Stimulated activated CD4-positive, alpha-beta T cell treated with anti-CD3 and anti-CD28 coated beads, Interleukin-4, amount 100 ng/mL, for 4 hours (primary cell): ENCODE data around the gene VSIG4.
"Not testable (repeated sequence)": the region's sequence is repeated elsewhere in the genome, so short reads cannot be mapped to it uniquely, and the experiment has no call there.

Source experiments
- DNase-seq, 2 experiments: peaks; one replicate each; pipeline ENCODE4 v3.0.0-alpha.2; 2020

VSIG4 gene, protein sequence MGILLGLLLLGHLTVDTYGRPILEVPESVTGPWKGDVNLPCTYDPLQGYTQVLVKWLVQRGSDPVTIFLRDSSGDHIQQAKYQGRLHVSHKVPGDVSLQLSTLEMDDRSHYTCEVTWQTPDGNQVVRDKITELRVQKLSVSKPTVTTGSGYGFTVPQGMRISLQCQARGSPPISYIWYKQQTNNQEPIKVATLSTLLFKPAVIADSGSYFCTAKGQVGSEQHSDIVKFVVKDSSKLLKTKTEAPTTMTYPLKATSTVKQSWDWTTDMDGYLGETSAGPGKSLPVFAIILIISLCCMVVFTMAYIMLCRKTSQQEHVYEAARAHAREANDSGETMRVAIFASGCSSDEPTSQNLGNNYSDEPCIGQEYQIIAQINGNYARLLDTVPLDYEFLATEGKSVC

GRCh38 chrX:66039944-66040343 lies at the start of gene VSIG4:
Gene VSIG4 (minus strand): TSS chrX:66040080. CDS start chrX:66039998, 82 bp downstream.
- DNase-seq: no peak

DNA sequence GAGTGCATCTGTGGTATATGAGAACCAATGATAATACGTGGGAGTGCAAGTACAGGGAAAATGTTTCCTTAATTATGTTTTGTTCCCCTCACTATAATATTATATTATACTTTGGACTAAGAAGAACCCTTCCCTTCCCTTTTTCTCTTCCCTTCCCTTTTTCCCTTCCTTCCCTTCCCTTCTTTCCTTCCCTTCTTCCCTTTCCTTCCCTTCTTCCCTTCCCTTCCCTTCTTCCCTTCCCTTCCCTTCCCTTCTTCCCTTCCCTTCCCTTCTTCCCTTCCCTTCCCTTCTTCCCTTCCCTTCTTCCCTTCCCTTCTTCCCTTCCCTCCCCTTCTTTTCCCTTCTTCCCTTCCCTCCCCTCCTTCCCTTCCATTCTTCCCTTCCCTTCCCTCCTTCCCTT lies 36.9 kb upstream of the VSIG4 start:
- DNase-seq: no peak

DNA sequence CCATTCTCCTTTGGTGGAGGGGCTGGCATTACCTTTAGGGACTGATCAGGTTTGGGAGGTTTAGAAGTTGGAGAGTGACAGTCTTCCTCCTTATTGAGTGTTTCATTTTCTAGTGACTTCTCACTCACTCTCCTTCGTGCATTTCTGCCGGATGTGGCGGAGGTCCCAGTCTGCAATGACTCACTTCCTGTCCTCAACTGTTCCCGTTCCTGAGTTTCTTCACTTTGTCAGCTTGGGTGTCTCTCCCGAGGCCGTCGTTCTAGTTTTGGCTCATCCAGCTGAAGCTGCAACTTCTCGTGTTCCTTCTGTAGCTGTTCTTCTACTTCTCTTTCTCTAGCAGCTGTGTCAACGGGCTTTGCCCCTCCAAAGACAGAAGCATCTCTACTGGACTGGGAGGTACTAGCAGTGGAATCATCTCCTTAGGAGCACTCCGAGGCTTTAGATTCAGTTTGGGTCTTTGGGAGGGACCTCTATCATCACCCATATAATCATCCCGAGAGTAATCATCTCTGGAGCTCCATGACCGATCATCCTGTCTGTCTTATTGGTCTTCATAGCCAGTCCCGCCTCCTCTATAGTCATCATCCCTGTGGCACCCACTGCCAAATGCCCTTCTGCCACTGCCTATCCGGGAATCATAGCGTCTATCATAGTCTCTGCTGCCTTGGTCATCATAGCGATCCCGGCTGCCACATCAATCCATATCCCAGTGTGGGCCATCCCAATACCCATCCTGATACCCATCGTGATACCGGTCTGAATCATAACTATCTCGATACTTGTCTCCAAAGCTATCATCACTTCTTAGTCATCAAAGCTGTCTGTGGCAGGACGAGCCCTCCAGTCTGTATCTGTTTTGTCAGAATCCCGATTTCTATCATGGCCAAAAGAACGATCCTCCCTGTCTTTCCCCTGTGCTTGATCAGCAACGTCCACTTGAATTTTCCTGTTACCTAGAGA lies 35.3 kb upstream of the VSIG4 start:
- peak; percentile 10 to 36 for DNase-seq

DNA sequence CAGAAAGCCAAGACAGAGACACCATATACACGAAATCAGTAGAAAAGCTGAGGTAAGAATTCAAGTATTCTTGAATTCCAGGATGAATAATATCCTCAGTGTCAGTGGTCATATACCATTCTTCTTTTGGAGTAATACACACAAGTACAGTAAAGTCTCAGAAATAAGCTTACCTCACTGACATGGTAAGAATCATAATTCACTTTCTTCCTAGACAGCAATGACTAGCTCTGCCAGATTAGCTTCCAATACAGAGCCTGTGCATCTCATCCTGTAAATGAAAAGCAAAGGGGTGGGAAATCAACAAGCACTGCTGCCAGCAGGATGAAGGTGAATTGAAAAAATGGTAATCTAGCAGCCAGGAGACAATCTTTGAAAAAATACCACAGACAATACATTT lies 31.2 kb upstream of the VSIG4 start:
- DNase-seq: no peak

DNA sequence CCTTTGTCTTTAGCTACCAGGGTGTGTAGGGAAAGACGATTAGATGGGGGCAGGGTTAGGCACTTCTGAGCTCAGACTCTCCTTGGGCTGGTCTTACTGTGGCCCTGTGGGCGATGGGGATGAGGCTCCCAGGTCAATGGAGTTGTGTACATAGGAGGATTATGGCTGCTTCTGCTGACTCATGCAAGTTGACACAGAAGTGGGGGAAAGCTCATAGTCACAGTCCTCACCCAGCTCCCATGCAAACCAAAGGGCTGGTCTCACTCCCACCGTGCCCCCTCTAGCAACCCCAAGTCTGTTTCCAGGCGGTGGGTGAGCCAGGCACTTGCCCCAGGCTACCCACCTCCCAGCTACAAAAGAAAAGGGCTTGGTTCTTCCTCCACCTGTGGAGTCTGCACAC lies 24.4 kb upstream of the VSIG4 start:
- no peak for DNase-seq

GRCh38 chrX:66057019-66057418 lies 17.1 kb upstream of the VSIG4 start:
- not testable (repeated sequence) for DNase-seq

GRCh38 chrX:66054978-66055377 lies 15.1 kb upstream of the VSIG4 start:
- no peak for DNase-seq

- DNase-seq: no peak
These were observed 13.5 kb upstream of the VSIG4 start for GRCh38 chrX:66053414-66053813.

DNA sequence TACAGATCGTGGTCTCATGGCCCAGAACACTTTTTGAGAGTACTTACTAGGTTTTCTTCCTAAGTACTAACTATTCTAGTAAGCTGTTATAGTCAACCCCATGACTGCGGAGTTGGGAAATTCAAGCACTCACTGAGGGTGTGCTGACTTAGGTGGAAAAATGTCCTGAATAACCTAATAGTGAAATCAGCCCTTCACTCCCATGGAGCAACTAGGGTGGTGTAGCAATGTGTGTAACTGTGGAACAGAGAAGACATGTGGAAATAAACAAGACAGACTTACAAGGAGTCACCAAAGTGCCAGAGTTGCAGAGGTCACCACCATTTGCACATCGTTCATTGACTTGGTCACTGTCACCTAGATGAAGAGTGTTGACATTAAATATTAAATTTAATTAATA lies 12.1 kb upstream of the VSIG4 start:
- DNase-seq: no peak

DNA sequence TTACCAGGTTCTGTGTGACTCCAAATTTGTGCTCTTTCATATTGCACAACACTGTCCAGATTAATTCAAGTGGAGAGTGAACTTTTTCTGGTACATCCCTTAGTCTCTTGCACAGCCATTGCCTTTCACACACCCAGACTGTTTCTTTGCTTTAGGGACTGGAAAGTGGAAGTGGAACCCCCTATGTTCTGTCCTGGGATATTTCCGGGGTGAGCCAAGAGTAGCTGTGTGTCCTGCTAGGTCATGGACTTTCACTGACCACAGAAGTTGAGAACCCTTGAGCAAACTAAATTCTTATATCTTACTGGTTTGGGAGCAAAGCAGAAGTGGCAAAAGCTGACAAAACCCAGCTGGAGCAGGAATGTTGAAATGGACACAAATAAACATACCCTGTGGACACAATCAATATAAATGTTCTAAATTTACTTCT lies 10.3 kb upstream of the VSIG4 start:
- no peak for DNase-seq

GRCh38 chrX:66049056-66049455 lies 9.2 kb upstream of the VSIG4 start:
- DNase-seq: no peak

- DNase-seq: peak in 1 of 2 experiments; percentile 17
These were observed 6.8 kb upstream of the VSIG4 start for GRCh38 chrX:66046612-66047235.

DNA sequence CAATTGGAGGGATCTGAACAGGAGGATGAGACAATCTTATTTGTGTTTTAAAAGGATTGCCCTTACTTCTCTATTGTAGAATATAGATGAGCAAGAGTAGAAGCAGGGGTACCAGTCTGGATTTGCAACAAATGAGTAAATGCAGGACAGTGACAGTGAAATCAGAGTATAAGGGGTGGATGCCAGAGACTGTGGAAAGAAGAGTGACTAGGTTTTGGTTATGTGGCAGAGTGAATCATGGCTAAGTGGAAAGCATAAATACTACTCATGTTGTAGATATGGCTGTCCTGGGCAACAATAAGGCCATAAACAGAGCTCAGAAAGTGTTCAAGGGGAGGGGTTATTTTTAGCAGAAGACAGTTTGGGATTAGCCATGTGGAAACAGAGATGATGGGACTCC lies 6.0 kb upstream of the VSIG4 start:
- DNase-seq: no peak

DNA sequence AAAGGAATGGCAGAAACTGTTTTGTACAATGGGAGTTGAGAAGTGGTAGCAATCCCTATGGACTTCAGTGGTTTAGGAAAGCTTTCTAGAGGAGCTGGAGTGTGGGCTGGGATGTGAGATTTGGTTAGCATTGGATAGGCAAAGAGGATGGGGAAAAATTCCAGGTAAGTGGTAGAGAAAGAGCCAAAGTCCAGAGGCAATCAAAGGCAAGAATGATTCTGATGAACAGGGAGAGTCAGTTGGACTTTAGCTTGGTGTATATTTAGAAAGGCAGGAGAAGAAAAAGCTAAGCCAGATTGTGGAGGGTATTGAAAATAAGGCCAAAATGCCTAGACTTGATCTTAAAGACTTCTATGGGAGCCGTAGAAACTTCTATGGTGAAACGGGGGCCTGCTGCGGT lies 3.7 kb upstream of the VSIG4 start:
- no peak for DNase-seq

DNA sequence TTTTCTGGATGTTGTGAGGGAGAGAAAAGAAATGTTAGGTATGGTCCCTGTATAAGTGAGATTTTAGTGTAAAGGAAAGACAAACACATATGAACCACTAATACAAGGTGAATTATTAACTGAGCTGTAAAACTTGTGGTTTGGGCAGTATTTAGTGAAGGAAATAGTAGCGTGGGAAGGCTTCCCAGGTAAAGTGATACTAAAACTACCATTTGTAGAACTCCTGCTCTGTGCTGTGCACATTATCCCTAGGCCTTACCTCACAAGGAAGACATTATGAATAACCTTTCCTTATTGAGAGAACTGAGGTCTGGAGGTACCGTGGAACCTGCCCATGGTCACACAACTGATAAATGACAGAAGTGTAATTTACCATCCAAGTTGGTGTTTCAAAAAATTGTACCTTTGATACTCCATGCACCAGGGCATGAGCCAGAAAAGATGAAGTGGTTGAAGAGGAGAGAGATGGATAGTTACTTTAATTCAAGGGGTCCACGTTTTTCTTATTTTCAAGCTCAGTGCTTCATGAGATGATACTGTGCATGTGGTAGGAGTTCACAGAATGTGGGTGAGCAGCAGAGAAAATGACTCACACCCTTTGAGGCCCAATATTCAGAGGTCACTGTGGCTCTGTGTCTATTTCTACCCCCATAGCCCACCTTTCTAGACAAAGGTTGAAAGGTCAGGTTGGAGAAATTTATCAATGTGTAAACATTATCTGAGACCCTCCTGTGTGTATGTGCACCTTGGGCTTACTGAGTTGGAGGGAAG lies 2.6 kb upstream of the VSIG4 start:
- no peak for DNase-seq

- DNase-seq: no peak
These were observed 1.8 kb downstream of the VSIG4 start for GRCh38 chrX:66038115-66038514.

DNA sequence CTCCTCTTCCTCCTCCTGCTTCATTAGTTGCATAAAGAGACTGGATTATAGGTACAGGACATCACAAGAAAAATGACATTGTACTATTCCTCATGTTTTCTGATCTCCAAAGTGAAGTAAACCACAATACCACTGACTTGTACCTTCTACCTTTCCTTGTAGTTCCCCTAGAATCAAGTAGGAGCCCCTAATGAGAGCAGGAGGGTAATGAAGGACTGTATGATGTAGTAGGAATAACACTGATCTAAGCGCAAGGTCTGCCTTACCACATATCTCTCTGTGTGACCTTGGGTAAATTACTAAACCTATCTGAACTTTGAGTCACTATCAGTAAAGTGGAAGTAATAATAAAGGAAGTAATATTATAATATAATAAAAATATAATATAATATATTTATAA lies 3.6 kb downstream of the VSIG4 start:
- DNase-seq: no peak

GRCh38 chrX:66035667-66036066 lies 4.2 kb downstream of the VSIG4 start:
- DNase-seq: no peak

DNA sequence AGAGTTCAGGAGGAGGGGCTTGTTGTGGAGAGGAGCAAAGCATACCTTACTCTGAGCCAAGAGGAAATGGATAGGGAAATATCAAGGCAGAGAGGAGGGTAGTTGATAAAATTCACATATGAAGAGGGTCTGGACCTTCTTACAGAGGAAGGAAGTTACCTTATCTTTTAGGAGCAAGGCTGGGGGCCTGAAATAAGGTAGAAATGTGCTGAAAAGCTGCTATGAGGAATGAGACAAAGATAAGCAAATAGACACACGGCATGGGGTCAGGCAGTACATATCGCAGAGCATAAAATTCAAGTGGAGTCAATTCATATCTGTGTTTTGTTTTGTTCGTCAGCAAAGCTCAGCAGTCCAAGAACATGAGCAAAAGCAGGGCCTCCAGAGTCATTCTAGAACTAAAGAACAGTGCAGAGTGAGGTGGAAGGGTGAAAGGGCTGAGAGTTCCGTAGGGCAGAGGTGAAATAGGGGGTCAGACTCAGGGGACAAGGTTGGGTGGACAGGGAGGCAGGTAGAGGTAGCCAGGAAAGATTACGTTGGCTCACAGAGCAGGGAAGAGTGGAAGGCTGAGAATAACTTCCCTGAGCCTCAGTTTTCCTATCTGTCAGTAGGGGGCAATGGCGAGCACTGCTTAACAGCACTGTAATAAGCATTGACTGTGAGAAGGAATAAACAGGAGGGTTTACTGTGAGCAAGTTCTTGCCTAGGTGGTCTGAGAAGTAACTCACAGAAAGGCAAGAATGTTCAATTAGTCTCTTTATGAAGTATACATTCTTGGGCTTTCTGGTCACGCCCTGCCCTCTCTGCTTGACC lies 9.2 kb downstream of the VSIG4 start:
- DNase-seq: no peak

DNA sequence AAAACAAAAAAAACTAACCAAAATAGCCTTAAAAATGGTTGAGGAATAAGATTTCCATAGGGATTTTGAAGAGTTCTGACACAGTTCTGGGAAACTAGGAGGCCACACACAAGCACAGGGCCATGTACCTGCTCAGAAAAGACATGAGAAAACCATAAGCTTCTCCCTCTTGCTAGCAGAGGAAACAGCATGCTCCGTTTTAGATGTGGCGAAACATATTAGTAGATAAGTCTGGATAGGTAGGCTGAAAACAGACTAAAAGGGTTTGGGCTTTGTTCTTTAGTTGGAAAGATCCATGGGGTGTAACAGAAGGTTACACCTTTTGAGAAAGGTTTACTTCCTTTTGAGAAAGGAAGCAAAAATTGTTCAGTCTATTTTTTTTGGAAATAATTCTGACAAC lies 10.9 kb downstream of the VSIG4 start:
- DNase-seq: no peak

DNA sequence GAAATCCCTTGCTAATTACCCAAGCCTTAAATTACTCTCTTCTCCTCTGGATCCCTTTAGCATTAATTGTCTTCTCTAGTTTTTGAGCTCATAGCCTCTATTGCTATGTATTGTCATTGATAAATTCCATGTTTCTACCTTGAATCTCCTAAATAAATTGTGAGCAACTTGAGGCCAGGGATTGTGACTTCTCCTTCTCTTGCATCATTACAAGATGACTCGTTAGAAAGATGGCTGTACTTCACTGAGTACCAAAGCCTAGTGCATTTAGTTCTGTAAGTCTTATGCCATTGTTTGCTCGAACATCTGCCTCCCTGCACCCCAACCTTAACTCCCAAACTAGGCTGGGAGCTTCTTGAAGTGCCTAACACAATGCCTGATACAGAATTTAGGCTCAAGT lies 15.3 kb downstream of the VSIG4 start:
- no peak for DNase-seq

DNA sequence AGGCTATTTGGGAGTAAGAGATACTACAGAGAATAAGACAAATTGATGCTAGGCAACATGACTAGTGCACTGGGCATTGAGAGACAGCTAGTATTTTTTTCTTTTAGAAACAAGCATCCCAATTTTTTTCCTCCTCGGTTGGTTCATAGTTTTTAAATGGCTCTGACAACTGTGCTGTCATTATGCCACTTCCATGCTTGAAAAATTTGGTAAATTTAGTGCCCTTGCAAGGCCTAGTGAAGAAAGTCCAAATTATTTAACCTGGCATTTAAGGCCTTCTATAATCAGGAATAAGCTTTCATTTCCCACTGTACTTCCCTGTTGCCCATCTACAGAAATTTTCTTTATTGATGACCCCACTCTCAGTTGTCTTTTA lies 15.8 kb downstream of the VSIG4 start:
- no peak for DNase-seq
